Progenitor cell of endocrine pancreas (in vitro differentiated cells): ENCODE measurements around the gene GREM1. TPM values are rescaled to one million over a fixed set of nuclear protein-coding genes. Genes with fewer than 3 reads are reported as not detected.

Source experiments
- DNase-seq: peaks from one replicate; pipeline ENCODE4 v3.0.0; 2021; ENCODE audit warnings: low spot score; ENCODE audit not compliant: unreplicated experiment
- H3K27ac Mint-ChIP-seq: 2 replicates; pipeline ENCODE4 v1.8.0; 2021; ENCODE audit warnings: mild to moderate bottlenecking, moderate library complexity, mixed read lengths
- H3K27me3 Mint-ChIP-seq: 2 replicates; pipeline ENCODE4 v1.8.0; 2021; ENCODE audit warnings: mixed read lengths
- H3K36me3 Mint-ChIP-seq: 2 replicates; pipeline ENCODE4 v1.8.0; 2022; ENCODE audit warnings: mixed read lengths; ENCODE audit not compliant: insufficient read depth
- H3K4me1 Mint-ChIP-seq: 2 replicates; pipeline ENCODE4 v1.8.0; 2021; ENCODE audit warnings: low read depth, mixed read lengths
- H3K4me3 Mint-ChIP-seq: 2 replicates; pipeline ENCODE4 v1.8.0; 2021; ENCODE audit warnings: low read depth, mild to moderate bottlenecking, moderate library complexity, mixed read lengths
- H3K9me3 Mint-ChIP-seq: 2 replicates; pipeline ENCODE4 v1.8.0; 2021; ENCODE audit warnings: low read depth, mixed read lengths
- total RNA-seq: library from RNA; stranded (reverse); gene quantifications from 2 replicates; pipeline ENCODE4 v1.2.1, GENCODE V29; 2021
- TF ChIP-seq, protein P1 (sequence below): fragments of 200-600 bp; sonication (generic); IDR thresholded peaks from one replicate; pipeline ENCODE4 v1.5.0; 2021; ENCODE audit warnings: antibody characterized with exemption, mild to moderate bottlenecking; ENCODE audit not compliant: unreplicated experiment

Gene GREM1
- total RNA-seq, 1 donor from 2014 or later = 0.17 TPM

DNA sequence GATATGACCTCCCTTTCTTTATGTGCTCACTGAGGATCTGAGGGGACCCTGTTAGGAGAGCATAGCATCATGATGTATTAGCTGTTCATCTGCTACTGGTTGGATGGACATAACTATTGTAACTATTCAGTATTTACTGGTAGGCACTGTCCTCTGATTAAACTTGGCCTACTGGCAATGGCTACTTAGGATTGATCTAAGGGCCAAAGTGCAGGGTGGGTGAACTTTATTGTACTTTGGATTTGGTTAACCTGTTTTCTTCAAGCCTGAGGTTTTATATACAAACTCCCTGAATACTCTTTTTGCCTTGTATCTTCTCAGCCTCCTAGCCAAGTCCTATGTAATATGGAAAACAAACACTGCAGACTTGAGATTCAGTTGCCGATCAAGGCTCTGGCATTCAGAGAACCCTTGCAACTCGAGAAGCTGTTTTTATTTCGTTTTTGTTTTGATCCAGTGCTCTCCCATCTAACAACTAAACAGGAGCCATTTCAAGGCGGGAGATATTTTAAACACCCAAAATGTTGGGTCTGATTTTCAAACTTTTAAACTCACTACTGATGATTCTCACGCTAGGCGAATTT, 14.9 kb downstream of the GREM1 start:
- Mint-ChIP-seq H3K36me3 (no peaks in the 10 kb centered on the region), H3K27ac (no peak overlapping the region), H3K9me3 (no peaks in the 10 kb centered on the region), H3K27me3 (peaks cover 38% of the 10 kb centered on the region), H3K4me3 (no peak overlapping the region), H3K4me1 (no peaks in the 10 kb centered on the region)
- no peak for DNase-seq
- TF ChIP-seq, protein P1, sequence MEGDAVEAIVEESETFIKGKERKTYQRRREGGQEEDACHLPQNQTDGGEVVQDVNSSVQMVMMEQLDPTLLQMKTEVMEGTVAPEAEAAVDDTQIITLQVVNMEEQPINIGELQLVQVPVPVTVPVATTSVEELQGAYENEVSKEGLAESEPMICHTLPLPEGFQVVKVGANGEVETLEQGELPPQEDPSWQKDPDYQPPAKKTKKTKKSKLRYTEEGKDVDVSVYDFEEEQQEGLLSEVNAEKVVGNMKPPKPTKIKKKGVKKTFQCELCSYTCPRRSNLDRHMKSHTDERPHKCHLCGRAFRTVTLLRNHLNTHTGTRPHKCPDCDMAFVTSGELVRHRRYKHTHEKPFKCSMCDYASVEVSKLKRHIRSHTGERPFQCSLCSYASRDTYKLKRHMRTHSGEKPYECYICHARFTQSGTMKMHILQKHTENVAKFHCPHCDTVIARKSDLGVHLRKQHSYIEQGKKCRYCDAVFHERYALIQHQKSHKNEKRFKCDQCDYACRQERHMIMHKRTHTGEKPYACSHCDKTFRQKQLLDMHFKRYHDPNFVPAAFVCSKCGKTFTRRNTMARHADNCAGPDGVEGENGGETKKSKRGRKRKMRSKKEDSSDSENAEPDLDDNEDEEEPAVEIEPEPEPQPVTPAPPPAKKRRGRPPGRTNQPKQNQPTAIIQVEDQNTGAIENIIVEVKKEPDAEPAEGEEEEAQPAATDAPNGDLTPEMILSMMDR = no peak

DNA sequence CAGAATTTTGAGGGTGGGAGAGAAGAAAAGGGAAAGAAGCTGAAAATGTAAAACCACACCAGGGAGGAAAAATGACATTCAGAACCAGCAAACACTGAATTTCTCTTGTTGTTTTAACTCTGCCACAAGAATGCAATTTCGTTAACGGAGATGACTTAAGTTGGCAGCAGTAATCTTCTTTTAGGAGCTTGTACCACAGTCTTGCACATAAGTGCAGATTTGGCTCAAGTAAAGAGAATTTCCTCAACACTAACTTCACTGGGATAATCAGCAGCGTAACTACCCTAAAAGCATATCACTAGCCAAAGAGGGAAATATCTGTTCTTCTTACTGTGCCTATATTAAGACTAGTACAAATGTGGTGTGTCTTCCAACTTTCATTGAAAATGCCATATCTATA, 15.5 kb downstream of the GREM1 start:
- no peak for DNase-seq
- TF ChIP-seq, protein P1 = no peak
- Mint-ChIP-seq H3K4me3 (no peak overlapping the region), H3K27me3 (peaks cover 38% of the 10 kb centered on the region), H3K4me1 (no peaks in the 10 kb centered on the region), H3K36me3 (no peaks in the 10 kb centered on the region), H3K9me3 (no peaks in the 10 kb centered on the region), H3K27ac (no peak overlapping the region)

DNA sequence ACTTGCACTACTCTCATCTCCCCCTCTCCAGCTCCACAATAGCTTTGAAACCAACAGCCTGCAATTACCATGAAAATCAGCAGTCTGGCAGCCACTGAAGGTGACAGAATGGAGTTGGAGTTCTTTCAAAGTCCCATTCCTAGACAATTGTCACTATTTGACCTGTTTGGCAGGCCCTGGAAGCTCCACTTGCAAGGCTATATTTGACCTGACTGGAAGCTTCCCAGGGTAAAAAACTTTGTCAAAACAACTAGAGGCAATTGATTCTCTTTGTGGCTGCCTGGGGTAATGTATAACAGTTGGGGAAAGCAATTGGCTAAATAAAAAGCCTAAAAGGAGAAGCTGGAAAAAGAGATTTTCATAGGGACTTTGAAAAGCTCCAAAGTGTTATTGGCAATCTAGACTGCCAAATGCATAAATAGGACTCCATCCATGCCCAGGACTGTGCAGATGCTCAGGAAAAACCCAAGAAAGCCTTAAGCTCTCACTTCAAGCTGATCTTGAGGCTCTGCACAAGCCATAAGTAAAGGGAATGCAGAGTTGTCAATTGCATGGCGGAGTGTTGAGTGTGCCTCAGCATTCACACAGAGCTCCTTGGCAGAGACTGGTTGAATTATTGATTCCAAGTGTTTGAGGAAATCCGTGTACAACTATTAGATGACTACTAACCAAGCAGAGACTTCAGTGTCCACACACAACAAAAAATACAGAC, 18.3 kb downstream of the GREM1 start:
- H3K27ac Mint-ChIP-seq = no peak overlapping the region
- H3K4me3 Mint-ChIP-seq = no peak overlapping the region
- H3K4me1 Mint-ChIP-seq = no peaks in the 10 kb centered on the region
- peaks cover 11% of the 10 kb centered on the region for H3K9me3 Mint-ChIP-seq
- TF ChIP-seq, protein P1 = no peak
- H3K27me3 Mint-ChIP-seq = peaks cover 23% of the 10 kb centered on the region
- DNase-seq = no peak
- H3K36me3 Mint-ChIP-seq = no peaks in the 10 kb centered on the region

DNA sequence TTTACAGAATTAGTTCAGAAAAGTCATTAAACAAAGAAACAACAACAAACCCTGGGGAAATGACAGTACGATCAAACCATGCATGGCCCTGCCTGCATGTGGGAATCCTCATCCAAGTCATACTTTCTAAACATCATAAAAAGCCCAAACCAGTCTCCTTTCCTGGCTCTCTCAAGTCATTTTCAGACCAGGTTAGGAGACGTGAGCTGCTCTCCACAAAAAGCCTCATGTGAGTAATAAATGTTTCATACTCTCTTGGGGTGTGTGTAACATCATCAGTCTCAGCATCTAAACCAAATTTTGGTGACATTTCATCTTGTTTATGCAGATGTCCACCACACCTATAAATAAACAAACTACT, 18.9 kb downstream of the GREM1 start:
- no peak overlapping the region for H3K27ac Mint-ChIP-seq
- TF ChIP-seq, protein P1 = no peak
- H3K36me3 Mint-ChIP-seq = no peaks in the 10 kb centered on the region
- no peaks in the 10 kb centered on the region for H3K4me1 Mint-ChIP-seq
- no peak for DNase-seq
- H3K4me3 Mint-ChIP-seq = no peak overlapping the region
- peaks cover 11% of the 10 kb centered on the region for H3K9me3 Mint-ChIP-seq
- peaks cover 19% of the 10 kb centered on the region for H3K27me3 Mint-ChIP-seq

DNA sequence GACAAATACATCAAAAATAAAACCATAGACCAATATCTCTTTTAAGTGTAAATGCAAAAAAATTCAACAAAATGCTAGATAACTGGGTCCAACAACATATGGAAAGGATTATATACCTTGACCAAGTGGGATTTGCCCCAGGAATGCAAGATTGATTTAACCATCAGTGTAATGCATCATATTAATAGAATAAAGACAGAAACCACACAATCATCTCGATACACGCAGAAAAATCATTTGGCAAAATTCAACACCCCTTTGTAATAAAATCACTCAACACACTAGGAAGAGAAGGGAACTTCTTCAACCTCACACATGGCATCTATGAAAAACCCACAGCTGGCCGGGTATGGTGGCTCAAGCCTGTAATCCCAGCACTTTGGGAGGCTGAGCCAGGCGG, 19.5 kb downstream of the GREM1 start:
- Mint-ChIP-seq H3K27me3 (peaks cover 13% of the 10 kb centered on the region), H3K4me1 (no peaks in the 10 kb centered on the region), H3K27ac (no peak overlapping the region), H3K4me3 (no peak overlapping the region), H3K36me3 (no peaks in the 10 kb centered on the region), H3K9me3 (peaks cover 15% of the 10 kb centered on the region)
- TF ChIP-seq, protein P1 = no peak
- no peak for DNase-seq
